GM19035 (cell line): ENCODE data around the gene PPP1R10.

Experiments used
- ATAC-seq: cut with Tn5 transposase; IDR thresholded peaks from one replicate; pipeline ENCODE4 v1.9.1; 2021; ENCODE audit not compliant: unreplicated experiment

The PPP1R10 gene

GRCh38 chr6:30625511-30625910 lies 8.5 kb upstream of the PPP1R10 start:
- ATAC-seq = no peak

GRCh38 chr6:30619561-30619960 lies 2.5 kb upstream of the PPP1R10 start:
- no peak for ATAC-seq

GRCh38 chr6:30618270-30618797 lies 1.3 kb upstream of the PPP1R10 start:
- ATAC-seq = no peak

- ATAC-seq = peak; percentile 73
Measured at GRCh38 chr6:30617565-30618269, 674 bp upstream of the PPP1R10 start, which contains the start of gene MRPS18B. MRPS18B (plus strand) TSS chr6:30617840; CDS start chr6:30617866, 26 bp downstream.

GRCh38 chr6:30615958-30616810 lies 859 bp downstream of the PPP1R10 start:
- no peak for ATAC-seq

- no peak for ATAC-seq
Measured at GRCh38 chr6:30615219-30615957, 1.7 kb downstream of the PPP1R10 start.

GRCh38 chr6:30614843-30615218 lies 2.2 kb downstream of the PPP1R10 start:
- peak; percentile 38 for ATAC-seq

GRCh38 chr6:30614044-30614842 lies 2.8 kb downstream of the PPP1R10 start:
- no peak for ATAC-seq

GRCh38 chr6:30613251-30614043 lies 3.6 kb downstream of the PPP1R10 start:
- ATAC-seq = no peak

GRCh38 chr6:30612687-30613248 lies 4.3 kb downstream of the PPP1R10 start:
- ATAC-seq = no peak

GRCh38 chr6:30612213-30612612 lies 4.8 kb downstream of the PPP1R10 start:
- ATAC-seq = no peak

- ATAC-seq = no peak
Measured at GRCh38 chr6:30611856-30612194, 5.2 kb downstream of the PPP1R10 start.

GRCh38 chr6:30611150-30611855 lies 5.7 kb downstream of the PPP1R10 start:
- no peak for ATAC-seq

GRCh38 chr6:30610065-30610464 lies 7.0 kb downstream of the PPP1R10 start:
- ATAC-seq = no peak

- ATAC-seq = no peak
Measured at GRCh38 chr6:30603961-30604360, 13.1 kb downstream of the PPP1R10 start.

- no peak for ATAC-seq
Measured at GRCh38 chr6:30601815-30602641, 15.0 kb downstream of the PPP1R10 start.

GRCh38 chr6:30601436-30601814 lies 15.6 kb downstream of the PPP1R10 start:
- no peak for ATAC-seq

- ATAC-seq = no peak
Measured at GRCh38 chr6:30600451-30600961, 16.5 kb downstream of the PPP1R10 start.
